NCI-H2029 treated with DMSO at 0.1 percent for 48 hours (cell line): ENCODE data around the gene DSG3.

Experiments
- DNase-seq: peaks from one replicate; lab custom pipeline; 2025; lab: John Stamatoyannopoulos, UW

DSG3 gene

GRCh38 chr18:31447530-31448191, at the start of gene DSG3:
DSG3 (plus strand) TSS chr18:31447741; CDS start chr18:31447878, 137 bp downstream.
- DNase-seq, result no peak

- no peak for DNase-seq
Observed at GRCh38 chr18:31398191-31398590, 49.4 kb upstream of the DSG3 start.

- DNase-seq, result no peak
Observed at GRCh38 chr18:31399306-31400032, 48.1 kb upstream of the DSG3 start.

- no peak for DNase-seq
Observed at GRCh38 chr18:31401156-31402025, 46.1 kb upstream of the DSG3 start.

GRCh38 chr18:31402026-31402373, 45.5 kb upstream of the DSG3 start:
- no peak for DNase-seq

- DNase-seq, result no peak
Observed at GRCh38 chr18:31403409-31403808, 44.1 kb upstream of the DSG3 start.

- no peak for DNase-seq
Observed at GRCh38 chr18:31407649-31408048, 39.9 kb upstream of the DSG3 start.

- no peak for DNase-seq
Observed at GRCh38 chr18:31409276-31409675, 38.3 kb upstream of the DSG3 start.

GRCh38 chr18:31410716-31411483, 36.6 kb upstream of the DSG3 start:
- DNase-seq, result no peak

GRCh38 chr18:31413137-31413536, 34.4 kb upstream of the DSG3 start:
- no peak for DNase-seq

- DNase-seq, result no peak
Observed at GRCh38 chr18:31417850-31418249, 29.7 kb upstream of the DSG3 start.

- DNase-seq, result no peak
Observed at GRCh38 chr18:31419457-31419932, 28.0 kb upstream of the DSG3 start.

- DNase-seq, result no peak
Observed at GRCh38 chr18:31420032-31420431, 27.5 kb upstream of the DSG3 start.

- no peak for DNase-seq
Observed at GRCh38 chr18:31420524-31420923, 27.0 kb upstream of the DSG3 start.

- no peak for DNase-seq
Observed at GRCh38 chr18:31424383-31424988, 23.1 kb upstream of the DSG3 start.

- DNase-seq, result no peak
Observed at GRCh38 chr18:31426021-31426420, 21.5 kb upstream of the DSG3 start.

- DNase-seq, result no peak
Observed at GRCh38 chr18:31426871-31427406, 20.6 kb upstream of the DSG3 start.

GRCh38 chr18:31428211-31428610, 19.3 kb upstream of the DSG3 start:
- DNase-seq, result no peak

GRCh38 chr18:31429623-31430022, 17.9 kb upstream of the DSG3 start:
- no peak for DNase-seq

- no peak for DNase-seq
Observed at GRCh38 chr18:31430072-31430471, 17.5 kb upstream of the DSG3 start.

- DNase-seq, result no peak
Observed at GRCh38 chr18:31430554-31430953, 17.0 kb upstream of the DSG3 start.
